Amniotic stem cell (primary cell): Measurements from ENCODE around the gene NR2F2.

Source experiments
- DNase-seq: peaks from one replicate; lab custom pipeline; 2025; lab: John Stamatoyannopoulos, UW

NR2F2 gene

DNA sequence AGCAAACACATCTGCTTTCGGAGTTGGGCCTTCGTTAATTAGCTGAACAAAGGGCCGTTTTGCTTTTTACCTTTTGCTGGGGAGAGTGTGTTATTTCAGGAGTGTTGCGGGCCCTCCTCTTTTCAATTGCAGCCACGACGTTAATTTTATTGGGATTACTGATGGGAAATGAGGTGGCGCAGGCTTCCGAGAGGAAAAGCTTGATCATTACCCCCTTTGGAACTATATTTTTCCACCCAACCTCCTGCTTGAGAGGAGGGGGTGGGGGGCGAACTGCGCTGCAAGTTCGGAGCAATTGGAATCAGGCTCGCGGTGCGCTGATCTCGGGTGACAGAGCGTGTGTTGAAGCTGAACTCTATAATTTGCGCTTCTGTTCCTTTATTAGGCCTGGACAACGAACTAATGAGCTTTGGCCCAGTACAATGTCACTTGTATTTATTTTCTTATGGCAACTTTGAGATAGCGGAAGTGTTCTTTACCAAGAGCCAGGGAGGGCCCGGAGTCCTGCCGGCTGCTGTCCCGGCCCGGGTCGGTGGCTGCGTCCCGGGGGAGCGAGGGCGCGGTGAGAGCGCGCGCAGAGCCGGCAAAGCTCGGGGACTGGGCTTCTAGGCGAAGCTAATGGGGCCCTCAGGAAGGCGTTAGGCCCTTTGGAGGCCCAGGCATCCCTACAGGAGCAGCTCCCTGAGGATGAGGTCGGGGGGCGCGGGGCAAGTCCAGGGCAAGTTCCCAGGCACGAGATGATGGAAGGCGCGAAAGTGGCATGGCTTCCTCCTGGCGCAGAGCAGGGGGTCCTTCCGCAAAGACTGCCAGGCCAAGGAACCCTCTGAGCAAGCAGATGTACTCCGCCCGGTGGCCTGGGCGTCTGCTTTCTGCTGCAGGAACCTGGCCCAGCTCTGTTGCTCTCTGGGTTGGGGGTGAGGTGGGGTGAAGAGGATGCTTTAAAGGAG, 12.9 kb downstream of the NR2F2 start:
- no peak for DNase-seq

DNA sequence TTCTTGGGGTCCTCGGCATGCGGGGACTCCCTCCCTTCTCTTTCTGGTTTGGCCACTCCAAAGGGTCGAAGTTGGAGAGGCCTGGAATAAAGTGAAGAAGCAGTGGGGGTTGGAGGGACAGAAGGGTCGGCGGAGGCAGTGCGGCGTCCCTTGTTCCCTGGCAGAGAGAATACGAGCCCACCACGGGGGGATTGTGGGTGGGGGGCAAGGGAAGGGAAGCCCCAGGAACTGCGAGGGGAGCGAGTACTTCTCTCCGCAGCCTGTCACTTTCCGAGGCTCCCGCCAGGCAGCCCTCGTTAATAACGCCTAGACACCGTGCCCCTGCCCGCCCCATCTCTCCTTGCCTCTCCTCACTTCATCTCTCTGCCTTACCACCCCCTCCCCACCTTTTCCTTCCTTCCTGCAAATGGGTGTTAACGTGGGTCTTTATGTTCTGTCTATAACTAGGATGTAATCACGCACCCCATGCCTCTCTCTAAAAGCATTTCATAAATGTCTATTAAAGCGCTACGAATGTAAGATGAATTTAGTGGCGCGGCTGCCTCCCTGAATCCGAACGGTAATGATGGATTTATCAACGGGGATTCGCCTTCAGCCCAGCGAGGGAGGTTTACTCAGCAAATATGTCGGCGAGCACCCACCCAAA, 13.7 kb downstream of the NR2F2 start:
- no peak for DNase-seq

DNA sequence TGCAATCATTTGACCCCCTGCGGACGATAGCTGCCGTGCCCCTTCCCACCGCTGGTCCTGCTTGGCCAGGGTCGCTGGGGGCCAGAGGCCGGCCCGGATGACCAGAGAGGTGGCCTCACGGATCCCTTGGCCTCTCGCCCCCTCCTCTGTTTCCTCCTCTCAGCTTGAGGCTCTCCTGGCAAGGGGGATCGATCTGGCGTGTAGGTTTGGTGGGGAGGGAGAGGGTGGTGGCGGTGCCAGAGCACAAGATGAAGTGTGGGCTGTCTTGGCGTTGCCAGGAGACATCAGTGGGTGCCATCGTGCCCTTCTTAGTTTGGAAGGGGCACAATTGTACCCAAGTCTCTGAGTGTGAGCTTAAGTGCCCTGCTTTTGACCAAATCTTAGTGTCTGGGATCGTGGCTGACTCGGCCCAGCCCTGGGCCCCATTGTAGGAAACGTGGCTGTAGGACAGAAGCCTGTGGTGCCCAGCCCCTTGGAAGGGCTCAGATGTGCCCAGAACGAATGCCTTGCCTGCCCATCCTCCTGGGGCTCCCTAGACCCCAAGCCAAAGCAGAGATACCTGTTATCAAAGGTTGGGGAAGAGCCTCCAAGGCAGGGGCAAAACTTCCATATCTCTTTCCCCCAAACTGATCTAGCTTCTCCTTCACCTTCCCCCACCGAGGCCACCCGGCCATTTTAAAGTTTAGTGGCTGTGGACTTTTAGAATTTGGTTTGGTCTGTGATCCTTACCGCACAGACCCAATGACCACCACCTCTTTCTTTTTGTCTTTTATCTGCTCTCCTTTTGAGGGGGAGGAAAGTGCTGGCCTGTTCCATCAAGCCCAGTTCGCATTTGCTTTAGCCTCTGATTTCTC, 14.4 kb downstream of the NR2F2 start:
- no peak for DNase-seq

DNA sequence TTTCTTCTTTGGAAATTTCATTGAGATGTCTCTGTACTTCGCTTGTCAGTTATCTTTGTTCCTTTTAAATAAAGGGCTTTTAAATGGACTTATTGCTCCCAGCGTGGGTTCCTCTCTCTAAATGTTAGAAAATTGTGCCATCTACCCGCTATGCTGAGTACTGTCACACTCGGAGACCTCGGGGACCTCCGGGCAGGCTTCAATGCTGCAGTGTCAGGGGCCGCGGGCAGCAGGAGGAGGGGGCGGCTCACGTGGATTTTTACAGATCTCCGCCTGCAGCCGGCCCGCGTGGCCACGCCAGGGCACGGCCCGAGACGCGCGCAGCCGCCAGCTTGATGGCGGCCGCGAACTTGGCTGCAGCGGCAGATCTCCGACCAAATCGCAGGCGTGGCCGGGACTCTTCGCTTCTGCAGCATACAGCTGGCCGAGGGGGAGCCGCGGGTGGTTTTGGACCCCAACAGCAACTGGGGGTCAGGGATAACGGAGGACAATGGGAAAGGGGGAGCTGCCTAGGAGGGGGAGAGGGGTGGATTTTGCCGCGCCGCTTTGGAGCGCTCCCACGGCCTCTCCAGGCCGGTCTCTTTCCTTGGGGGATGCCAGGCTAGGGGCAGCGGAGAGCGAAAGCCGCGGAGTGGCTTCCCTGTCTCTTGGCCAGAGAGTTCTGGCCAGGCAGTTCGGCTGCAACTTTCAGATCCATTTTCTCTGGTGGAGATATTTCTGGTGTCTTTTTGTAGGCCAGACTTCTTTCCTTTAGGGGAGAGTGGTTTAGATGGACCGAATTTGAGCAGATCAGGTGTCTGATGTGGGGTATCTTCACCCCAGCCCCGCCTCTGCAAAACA, 15.3 kb downstream of the NR2F2 start:
- no peak for DNase-seq

DNA sequence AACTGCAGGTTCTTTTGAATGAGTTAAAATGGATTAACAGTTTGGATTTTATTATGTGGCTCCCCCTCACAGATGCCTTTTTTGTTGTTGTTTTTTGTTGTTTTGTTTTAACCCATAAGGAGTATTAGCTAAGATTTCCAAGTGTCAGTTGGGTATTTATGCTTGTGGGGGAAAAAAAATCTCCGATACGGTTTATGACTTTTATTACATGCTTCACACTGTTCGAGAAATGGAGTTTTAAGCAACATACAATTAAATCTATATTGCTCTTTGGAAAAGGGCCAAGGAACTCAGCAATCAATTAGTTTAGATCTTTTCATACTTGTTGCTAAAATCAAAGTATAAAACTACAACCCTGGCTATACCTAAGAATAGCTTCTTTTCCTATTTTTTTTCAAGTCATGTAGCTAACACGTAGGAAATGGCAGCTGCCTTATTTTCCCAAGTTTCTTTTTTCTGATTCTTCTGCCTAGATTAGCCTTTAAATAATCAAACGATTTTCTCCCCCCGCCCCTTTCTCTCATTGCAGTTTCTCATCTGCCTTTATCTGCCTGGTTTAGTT, 16.0 kb downstream of the NR2F2 start:
- no peak for DNase-seq

DNA sequence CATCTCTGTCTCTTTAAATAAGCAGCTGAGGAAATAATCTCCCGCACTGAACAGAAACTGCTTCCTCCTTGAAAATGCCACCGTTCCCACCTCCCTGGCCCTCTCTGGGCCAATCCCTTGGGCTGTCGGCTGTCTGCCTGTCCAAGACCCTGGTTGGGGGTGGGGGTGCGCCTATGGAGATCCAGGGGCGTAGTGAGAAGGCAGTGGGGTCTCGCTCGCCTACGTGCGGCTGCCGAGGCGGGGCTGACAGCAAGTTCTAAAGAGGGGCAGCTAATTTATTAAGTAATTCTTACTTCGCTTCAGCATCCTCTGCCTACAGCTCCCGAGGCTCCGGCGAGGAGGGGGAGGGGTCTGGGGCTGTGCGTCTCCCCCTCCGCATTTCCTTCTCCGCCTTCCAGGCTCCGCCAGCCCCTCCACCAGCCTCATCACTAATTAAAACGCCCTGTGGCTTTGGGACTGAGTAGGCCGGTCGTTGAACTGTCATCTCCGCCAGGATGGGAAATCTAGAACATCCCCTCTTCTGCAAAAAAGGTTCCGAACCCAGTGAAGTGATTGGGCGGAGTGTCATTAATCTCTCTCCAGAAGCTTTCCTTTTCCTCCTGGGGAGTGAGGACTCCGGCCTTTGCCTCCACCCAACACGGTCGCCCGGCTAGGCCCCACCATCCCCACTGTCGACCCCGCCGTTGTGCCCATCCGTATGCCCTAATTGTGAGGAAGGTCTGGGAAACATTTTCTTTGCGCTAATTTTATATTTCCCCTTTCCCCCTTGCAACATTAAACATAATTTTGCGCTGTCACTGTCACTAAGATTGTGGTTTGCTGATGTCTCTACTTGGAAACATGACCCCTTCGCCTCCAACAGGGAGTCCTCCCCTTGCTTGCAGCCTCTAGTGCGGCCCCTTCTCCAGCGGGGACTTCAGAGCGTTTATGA, 16.9 kb downstream of the NR2F2 start:
- no peak for DNase-seq

DNA sequence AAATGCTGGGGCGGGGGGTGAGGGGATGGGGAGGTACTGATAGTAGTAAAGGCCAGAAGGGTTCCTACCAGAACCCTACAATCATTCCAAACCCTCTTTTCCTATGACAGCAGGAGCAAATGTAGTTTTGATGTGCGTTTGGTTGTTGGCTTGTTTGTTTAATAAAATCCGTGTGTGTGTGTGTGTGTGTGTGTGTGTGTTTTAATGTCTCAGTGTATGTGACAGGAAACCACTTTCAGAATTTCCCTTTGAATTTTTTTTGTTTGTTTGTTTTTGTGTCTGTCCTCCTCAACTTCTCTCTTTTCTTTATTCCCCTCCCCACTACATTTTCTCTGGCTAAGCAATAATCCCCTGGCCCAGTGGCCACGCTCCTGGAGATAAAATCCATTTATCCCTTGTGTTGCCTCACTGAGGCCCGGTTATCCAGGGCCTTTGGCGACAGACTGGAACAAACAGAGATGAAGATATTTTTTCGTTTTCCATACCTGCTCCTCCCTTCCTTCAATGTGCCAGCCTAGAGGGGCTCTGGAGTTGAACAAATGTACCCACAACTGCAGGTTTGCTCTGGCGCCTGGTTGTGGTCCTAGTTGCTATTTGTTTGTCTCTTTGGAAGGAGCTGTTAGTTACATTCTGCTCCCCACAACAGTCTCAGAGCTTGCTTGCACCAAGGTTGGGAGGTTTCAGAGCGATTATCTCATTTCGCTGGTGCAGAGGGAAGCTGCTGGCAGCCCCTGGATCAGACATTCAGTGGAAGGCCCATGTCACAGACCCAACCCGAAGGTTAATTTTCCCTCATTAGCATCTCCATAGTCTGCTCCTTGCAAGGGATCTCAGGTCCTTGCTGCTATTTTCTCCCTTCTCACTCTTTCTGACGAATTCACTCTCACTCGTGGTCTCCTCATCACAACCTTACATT, 17.9 kb downstream of the NR2F2 start:
- no peak for DNase-seq

DNA sequence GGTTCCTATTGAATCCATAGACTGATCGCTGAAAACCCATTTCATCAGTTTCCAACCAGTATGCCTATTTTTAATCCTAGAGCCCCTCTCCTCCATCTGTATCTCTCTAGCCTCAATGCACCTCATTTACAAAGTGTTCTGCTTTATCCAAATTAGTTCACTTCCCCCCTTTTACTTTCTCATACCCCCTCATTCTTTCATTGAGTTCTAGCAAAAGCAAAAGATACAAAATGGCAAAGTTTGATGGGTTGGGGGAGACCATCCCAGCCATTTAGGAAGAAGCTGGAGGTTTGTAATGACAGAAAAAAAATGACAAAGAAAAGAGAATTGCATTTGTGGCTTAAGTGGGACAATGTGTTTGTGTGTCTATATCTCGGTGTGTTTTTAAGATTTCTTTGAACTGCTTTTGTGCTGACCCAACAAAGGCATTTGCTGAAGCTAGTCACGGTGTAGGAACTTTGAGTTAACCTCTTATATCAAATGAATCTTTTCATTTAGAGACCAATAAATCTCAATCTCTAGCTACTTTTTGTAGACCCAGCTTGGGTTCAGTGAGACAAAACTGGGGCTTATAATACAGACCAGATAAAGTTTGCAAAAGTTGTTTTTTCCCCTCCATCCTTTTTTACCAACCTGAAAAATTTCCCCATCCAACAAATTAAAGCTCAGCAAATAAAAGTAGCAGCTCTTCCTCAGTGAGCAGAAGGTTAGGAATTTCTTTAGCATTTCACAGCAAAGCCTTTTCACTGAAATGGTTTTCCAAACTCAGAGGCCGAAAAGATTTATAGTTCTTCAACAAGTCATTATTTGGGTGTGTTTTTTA, 18.7 kb downstream of the NR2F2 start:
- no peak for DNase-seq

DNA sequence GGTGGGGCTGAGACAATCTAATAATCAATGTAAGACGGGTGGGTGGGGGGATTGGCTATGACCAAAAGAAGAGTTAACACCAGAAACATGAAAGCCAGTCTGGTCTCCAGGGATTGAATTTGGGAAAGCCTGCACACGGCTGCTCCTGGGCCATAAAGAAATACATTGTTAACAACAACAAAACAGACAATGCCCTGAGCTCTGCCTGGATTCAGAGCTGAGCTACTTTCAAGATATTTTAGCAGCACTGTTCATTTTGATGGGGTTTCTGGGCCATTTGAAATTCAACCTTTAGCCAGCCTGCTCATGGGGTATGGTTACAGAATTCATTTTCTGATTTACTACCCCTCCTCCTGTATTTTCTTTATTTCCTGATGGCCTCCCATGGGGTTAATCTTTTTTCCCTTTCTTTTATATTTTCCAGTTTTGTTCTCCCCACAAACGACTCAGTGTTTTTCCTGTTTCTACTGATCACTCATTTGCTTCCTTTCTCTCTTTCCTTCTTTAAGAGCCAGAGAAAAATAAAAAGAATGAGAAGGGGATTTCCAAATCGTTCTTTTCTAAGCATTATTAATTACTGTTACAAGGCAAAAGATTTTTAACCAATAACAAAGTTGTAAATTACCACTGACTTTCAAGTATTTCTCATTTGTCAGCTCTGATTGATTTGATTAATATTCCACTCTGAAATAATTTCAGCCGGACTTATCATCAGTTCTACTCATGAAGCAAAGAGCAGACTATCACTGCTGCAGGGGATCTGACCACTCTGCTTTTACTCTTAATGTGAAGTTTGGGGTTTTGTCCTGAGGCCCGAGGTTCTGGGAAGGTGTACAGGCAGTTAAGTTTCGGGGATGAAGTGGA, 19.6 kb downstream of the NR2F2 start:
- DNase-seq = no peak

DNA sequence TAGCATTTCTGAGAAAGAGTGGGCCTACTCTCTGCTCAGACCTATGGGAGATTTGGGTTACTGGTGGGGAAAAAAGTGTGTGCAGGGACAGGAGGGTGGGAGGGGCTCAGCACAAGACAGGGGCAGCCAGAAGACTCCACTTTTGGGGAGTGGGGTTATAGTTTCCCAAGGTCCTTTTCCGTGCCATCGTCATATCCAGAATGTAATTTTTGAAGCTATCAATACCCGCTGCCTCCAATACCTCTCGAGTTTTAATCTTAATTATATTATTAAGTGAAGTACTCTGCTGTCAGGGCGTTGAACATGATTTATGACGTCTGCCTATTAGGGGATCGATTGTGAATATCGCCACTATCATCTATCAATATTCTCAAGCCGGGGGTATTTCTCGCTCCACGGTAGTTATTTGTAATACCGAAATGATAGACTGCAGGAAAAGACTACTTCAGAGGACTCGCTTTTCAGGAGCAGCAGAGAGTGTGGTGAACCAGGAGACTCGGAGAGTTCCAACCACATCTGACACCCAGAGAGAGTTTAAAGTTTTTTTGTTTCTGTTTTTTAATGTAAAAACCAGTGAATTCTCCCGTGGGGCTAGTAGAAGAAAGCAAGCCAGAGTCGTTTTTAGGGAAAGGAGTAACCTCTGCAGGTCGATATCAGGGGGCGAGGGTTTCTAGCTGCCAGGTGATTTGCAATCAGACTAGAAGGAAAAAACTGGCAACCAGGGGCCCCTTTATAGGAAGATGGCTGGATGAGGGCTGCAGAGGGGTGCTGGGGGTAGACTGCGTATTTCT, 20.6 kb downstream of the NR2F2 start:
- DNase-seq = no peak

DNA sequence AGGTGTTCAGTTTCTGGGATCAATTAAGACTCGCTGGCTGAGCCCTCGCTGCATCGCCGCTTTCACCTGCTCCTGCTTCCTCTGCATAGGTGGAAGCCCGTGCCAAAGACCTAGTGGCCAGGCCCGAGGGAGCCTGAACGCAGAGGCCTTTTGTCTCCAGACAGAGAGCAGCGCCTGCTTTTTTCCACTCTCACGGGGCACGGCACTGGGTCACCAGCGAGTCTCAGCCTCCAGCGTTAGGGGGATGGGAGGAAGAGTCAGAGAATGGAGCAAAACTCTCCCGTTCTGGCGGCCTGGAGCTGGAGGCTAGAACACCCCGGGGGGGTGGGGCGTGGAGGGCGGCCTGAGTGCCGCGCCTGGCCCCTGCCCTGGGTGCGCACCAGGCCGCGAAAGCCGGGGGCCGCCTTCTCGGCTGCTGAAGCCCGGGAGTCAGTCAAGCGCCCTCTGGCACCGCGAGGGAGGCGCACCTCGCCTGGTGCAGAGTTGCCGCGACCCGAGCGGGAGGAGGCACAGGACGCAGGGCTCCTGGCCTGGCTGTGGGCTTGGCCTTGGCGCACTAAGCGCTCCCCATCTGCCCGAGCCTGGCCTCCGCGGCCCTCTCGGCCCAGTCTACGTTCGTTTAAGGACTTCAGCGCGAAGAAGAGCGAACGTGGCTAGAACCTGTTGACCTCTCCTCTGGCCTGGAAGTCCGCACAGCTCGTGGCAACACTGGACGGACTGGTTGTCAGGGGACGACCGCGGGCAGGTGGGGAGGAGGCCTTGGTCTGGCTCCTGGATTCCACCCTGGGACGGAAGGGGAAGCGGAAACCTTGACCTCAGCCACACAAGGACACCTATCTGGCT, 21.5 kb downstream of the NR2F2 start:
- DNase-seq = no peak

DNA sequence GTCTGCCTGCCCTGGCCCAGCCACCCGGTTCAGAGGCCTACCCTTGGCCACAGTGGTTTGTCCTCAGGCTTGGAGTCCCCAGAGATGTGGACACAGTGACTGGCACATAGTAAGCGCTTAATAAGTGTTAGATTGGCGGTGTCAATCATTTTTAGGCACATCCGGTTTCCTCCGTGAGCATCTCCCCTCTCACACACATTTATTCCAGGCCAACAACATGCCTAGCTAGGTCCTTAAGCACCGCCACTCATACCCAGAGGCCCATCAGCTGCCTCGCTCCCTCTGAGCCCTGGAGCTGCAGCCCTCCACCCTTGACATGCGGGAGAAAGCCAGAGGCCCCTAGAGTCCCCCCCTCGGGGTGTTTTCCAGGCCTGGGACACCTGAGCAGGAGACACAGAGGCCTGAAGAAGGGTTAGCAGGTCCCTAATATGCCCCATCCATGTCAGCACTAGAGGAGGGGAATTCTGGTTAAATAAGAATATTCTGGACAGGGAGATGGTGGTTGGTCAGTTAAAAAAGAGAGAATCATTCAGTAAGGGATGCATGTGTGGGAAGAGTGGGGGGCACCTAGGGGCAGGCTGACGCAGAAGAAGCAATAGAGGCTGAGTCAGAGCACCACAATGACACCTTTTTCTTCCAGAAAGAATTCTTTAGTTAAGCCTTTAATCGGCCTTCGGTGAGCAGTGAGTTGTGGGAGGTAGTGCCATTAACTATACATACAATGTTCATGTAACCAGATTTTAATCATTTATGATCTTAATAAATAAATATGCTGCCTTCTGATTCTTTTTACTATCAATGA, 22.3 kb downstream of the NR2F2 start:
- DNase-seq = no peak

DNA sequence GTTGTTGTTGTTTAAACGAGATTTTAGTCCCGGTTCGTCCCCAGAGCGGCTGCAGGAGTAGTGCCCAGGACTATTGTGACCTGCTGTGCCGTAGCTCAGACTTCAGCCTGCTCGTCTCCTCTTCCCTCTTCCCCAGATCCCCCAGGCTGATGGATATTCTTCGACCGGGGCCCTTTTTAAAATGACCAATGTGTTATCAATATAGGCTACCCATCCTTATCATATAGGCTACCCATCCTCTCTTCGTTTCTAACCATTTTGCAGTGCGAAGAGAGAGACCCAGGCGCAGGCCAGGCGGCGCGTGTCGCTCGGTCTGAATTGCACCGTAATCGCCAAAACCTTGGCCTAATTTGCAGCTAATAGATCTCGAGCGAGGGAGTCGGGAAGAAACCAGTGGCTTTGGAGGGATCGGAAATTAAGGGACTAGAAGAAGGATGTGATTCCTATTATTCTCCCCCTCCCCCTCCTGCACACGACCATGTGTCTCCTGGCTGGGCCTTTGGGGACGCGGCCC, 23.0 kb downstream of the NR2F2 start:
- DNase-seq = no peak
